GM23338 (cell line): ENCODE measurements around the gene TMBIM1. TPM values are rescaled to one million over a fixed set of nuclear protein-coding genes. Genes with fewer than 3 reads are reported as not detected.
A peak's percentile ranks its signal among the peaks of the same experiment; 100 is the strongest.

Experiments
- ATAC-seq: fragments of 200-7000 bp; cut with Tn5 transposase; 3 replicates; pipeline ENCODE4 v1.9.1; 2020
- DNase-seq: peaks from one replicate; pipeline ENCODE4 v3.0.0-alpha.2; 2015; ENCODE audit warnings: low spot score
- H2AFZ ChIP-seq: fragments of 200-600 bp; sonication (generic); 2 replicates; pipeline ENCODE4 v1.8.0; 2016; ENCODE audit warnings: antibody characterized with exemption, mild to moderate bottlenecking, moderate library complexity
- H3F3A ChIP-seq: fragments of 200-600 bp; sonication (generic); replicated peaks from 2 replicates; pipeline ENCODE4 v1.8.0; 2017; ENCODE audit warnings: antibody characterized with exemption, mixed run types, low read depth
- H3K27ac ChIP-seq: fragments of 200-600 bp; sonication (generic); 2 replicates; pipeline ENCODE4 v1.6.1; 2016; ENCODE audit warnings: low read depth
- H3K27me3 ChIP-seq: fragments of 200-600 bp; sonication (generic); 2 replicates; pipeline ENCODE4 v1.8.0; 2016; ENCODE audit warnings: mild to moderate bottlenecking, mixed run types, moderate library complexity; ENCODE audit not compliant: insufficient read depth
- H3K36me3 ChIP-seq: fragments of 200-600 bp; sonication (generic); 2 replicates; pipeline ENCODE4 v1.8.0; 2016; ENCODE audit warnings: mild to moderate bottlenecking; ENCODE audit not compliant: insufficient read depth
- H3K4me1 ChIP-seq: fragments of 200-600 bp; sonication (generic); 2 replicates; pipeline ENCODE4 v1.8.0; 2016; ENCODE audit warnings: mild to moderate bottlenecking, moderate library complexity; ENCODE audit not compliant: insufficient read depth
- H3K4me2 ChIP-seq: fragments of 200-600 bp; sonication (generic); 2 replicates; pipeline ENCODE4 v1.7.1; 2017; ENCODE audit warnings: mixed run types
- H3K4me3 ChIP-seq: fragments of 200-600 bp; sonication (generic); 2 replicates; pipeline ENCODE4 v1.6.1; 2016; ENCODE audit warnings: mixed run types
- H3K79me2 ChIP-seq: fragments of 200-600 bp; sonication (generic); replicated peaks from 2 replicates; pipeline ENCODE4 v1.8.0; 2017; ENCODE audit warnings: mild to moderate bottlenecking; ENCODE audit not compliant: insufficient read depth
- H3K9me2 ChIP-seq: fragments of 200-600 bp; sonication (generic); 2 replicates; pipeline ENCODE4 v1.8.0; 2017; ENCODE audit not compliant: insufficient read depth
- H4K20me1 ChIP-seq: fragments of 200-600 bp; sonication (generic); replicated peaks from 2 replicates; pipeline ENCODE4 v1.8.0; 2017; ENCODE audit warnings: mild to moderate bottlenecking; ENCODE audit not compliant: insufficient read depth
- H3K27ac Mint-ChIP-seq: 2 replicates; pipeline ENCODE4 v1.8.0; 2020; ENCODE audit warnings: inconsistent platforms, mild to moderate bottlenecking, moderate library complexity, mixed read lengths
- H3K27me3 Mint-ChIP-seq: 3 replicates; pipeline ENCODE4 v1.8.0; 2022; ENCODE audit warnings: low read depth, mild to moderate bottlenecking, moderate library complexity, mixed read lengths, inconsistent platforms; ENCODE audit not compliant: insufficient read depth, poor library complexity
- H3K36me3 Mint-ChIP-seq: 3 replicates; pipeline ENCODE4 v1.8.0; 2021; ENCODE audit warnings: low read depth, mild to moderate bottlenecking, inconsistent platforms, moderate library complexity, mixed read lengths
- H3K4me1 Mint-ChIP-seq: 3 replicates; pipeline ENCODE4 v1.8.0; 2020; ENCODE audit warnings: mild to moderate bottlenecking, inconsistent platforms, mixed read lengths
- H3K4me3 Mint-ChIP-seq: 3 replicates; pipeline ENCODE4 v1.8.0; 2021; ENCODE audit warnings: moderate library complexity, mild to moderate bottlenecking, inconsistent platforms, mixed read lengths
- H3K9me3 Mint-ChIP-seq: 3 replicates; pipeline ENCODE4 v1.8.0; 2020; ENCODE audit warnings: moderate library complexity, mild to moderate bottlenecking, inconsistent platforms, mixed read lengths
- ETS1 ChIP-seq: IDR thresholded peaks from 2 replicates; pipeline ENCODE4 v1.6.1; 2016; ENCODE audit warnings: antibody characterized with exemption
- NANOG ChIP-seq: IDR thresholded peaks from 2 replicates; pipeline ENCODE4 v1.6.1; 2016; ENCODE audit warnings: antibody characterized with exemption, borderline replicate concordance
- POLR2AphosphoS5 ChIP-seq: IDR thresholded peaks from 2 replicates; pipeline ENCODE4 v1.6.1; 2016; ENCODE audit warnings: antibody characterized with exemption, low read depth
- ZNF331 ChIP-seq: fragments of 250-450 bp; sonication (Bioruptor Pico); IDR thresholded peaks from 2 replicates; pipeline ENCODE4 v1.5.0; 2020; ENCODE audit warnings: low read depth, mild to moderate bottlenecking, moderate library complexity
- ZNF462 ChIP-seq: fragments of 250-450 bp; sonication (Bioruptor Pico); IDR thresholded peaks from 2 replicates; pipeline ENCODE4 v1.5.0; 2020; ENCODE audit warnings: mild to moderate bottlenecking, moderate library complexity
- polyA plus RNA-seq: library from polyadenylated mRNA; unstranded; fragments of >200 nt; fragmentation: Nextera tagmentation; extraction: Ambion mirVana; gene quantifications from 2 replicates; pipeline ENCODE4 v1.2.1, GENCODE V29; 2016
- total RNA-seq: library from RNA; depleted of rRNA; stranded (reverse); fragments of >200 nt; shearing (Covaris generic); gene quantifications from 2 replicates; pipeline ENCODE4 v1.2.3, GENCODE V29; 2014
- TF ChIP-seq, protein P1 (sequence below), 2 experiments: fragments of 200-600 bp in 1 of 2; sonication (generic) in 1 of 2; conservative IDR thresholded peaks; 2 replicates each; pipeline versions ENCODE4 v1.5.1 to v1.6.1; 2016 to 2017; ENCODE audit warnings: antibody characterized with exemption in 2 of 2, low read depth in 2 of 2, mild to moderate bottlenecking in 2 of 2, moderate library complexity in 1 of 2
- TF ChIP-seq, protein P2 (sequence below): IDR thresholded peaks from one replicate; pipeline ENCODE4 v1.6.1; 2018; ENCODE audit warnings: antibody characterized with exemption; ENCODE audit not compliant: unreplicated experiment

TMBIM1 gene
- total and polyA plus RNA-seq, 2 experiments from 2014 or later, result 12.0 to 20.8 TPM

GRCh38 chr2:218230882-218231281 lies 61.4 kb downstream of the TMBIM1 start:
- no peak overlapping the region for H3K4me3 ChIP-seq
- DNase-seq (peak; percentile 37), ATAC-seq (peak; percentile 64)
- H3K9me2 ChIP-seq, result no peaks in the 10 kb centered on the region
- no peak overlapping the region for H3K27ac ChIP-seq
- no peaks in the 10 kb centered on the region for H3K27me3 Mint-ChIP-seq
- no peaks in the 10 kb centered on the region for H3K27me3 ChIP-seq
- no peaks in the 10 kb centered on the region for H3K4me1 ChIP-seq
- peaks cover 88% of the 10 kb centered on the region for H3K36me3 Mint-ChIP-seq
- no peak overlapping the region for H3K4me3 Mint-ChIP-seq
- H3K36me3 ChIP-seq, result peaks cover 65% of the 10 kb centered on the region
- H3K4me1 Mint-ChIP-seq, result no peaks in the 10 kb centered on the region
- peaks cover 35% of the 10 kb centered on the region for H3K79me2 ChIP-seq
- peaks cover 25% of the 10 kb centered on the region for H4K20me1 ChIP-seq
- no peaks in the 10 kb centered on the region for H3F3A ChIP-seq
- TF ChIP-seq, protein P1, sequence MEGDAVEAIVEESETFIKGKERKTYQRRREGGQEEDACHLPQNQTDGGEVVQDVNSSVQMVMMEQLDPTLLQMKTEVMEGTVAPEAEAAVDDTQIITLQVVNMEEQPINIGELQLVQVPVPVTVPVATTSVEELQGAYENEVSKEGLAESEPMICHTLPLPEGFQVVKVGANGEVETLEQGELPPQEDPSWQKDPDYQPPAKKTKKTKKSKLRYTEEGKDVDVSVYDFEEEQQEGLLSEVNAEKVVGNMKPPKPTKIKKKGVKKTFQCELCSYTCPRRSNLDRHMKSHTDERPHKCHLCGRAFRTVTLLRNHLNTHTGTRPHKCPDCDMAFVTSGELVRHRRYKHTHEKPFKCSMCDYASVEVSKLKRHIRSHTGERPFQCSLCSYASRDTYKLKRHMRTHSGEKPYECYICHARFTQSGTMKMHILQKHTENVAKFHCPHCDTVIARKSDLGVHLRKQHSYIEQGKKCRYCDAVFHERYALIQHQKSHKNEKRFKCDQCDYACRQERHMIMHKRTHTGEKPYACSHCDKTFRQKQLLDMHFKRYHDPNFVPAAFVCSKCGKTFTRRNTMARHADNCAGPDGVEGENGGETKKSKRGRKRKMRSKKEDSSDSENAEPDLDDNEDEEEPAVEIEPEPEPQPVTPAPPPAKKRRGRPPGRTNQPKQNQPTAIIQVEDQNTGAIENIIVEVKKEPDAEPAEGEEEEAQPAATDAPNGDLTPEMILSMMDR (conservative IDR thresholded peaks at IDR 0.05; ENCODE audit: low read depth in 2 of 2), result peak in 1 of 2 experiments; percentile 45; a peak in 3 of 4 replicates
- TF ChIP-seq ZNF331 (CRISPR knock-in tag) (no peak), ETS1 (no peak)
- no peaks in the 10 kb centered on the region for H3K9me3 Mint-ChIP-seq
- peak overlapping the region; percentile 77 for H3K27ac Mint-ChIP-seq
- H3K4me2 ChIP-seq, result no peak overlapping the region
- H2AFZ ChIP-seq, result no peak overlapping the region

DNA sequence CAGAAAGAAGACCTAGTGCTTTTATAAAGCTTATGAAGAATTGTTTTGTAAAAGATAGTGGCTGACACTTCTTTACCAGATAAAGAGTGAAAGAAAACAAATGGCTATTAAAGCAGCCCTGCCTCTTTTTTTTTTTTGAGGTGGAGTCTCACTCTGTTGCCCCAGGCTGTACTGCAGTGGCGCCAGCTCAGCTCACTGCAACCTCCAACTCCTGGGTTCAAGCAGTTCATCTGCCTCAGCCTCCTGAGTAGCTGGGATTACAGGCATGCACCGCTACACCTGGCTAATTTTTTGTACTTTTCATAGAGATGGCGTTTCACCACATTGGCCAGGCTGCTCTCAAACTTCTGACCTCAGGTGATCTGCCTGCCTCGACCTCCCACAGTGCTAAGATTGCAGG lies 62.5 kb downstream of the TMBIM1 start:
- H3F3A ChIP-seq, result no peaks in the 10 kb centered on the region
- no peaks in the 10 kb centered on the region for H3K27me3 Mint-ChIP-seq
- no peak overlapping the region for H3K4me3 Mint-ChIP-seq
- no peaks in the 10 kb centered on the region for H3K9me3 Mint-ChIP-seq
- no peak overlapping the region for H2AFZ ChIP-seq
- no peaks in the 10 kb centered on the region for H3K4me1 ChIP-seq
- peaks cover 31% of the 10 kb centered on the region for H4K20me1 ChIP-seq
- H3K4me2 ChIP-seq, result no peak overlapping the region
- peaks cover 89% of the 10 kb centered on the region for H3K36me3 Mint-ChIP-seq
- peaks cover 57% of the 10 kb centered on the region for H3K36me3 ChIP-seq
- H3K27me3 ChIP-seq, result no peaks in the 10 kb centered on the region
- DNase-seq (no peak), ATAC-seq (no peak)
- no peak overlapping the region for H3K4me3 ChIP-seq
- H3K27ac Mint-ChIP-seq, result no peak overlapping the region
- no peaks in the 10 kb centered on the region for H3K9me2 ChIP-seq
- no peak overlapping the region for H3K27ac ChIP-seq
- H3K79me2 ChIP-seq, result peaks cover 46% of the 10 kb centered on the region
- H3K4me1 Mint-ChIP-seq, result no peaks in the 10 kb centered on the region
- TF ChIP-seq ZNF462, result no peak
- TF ChIP-seq, protein P2, sequence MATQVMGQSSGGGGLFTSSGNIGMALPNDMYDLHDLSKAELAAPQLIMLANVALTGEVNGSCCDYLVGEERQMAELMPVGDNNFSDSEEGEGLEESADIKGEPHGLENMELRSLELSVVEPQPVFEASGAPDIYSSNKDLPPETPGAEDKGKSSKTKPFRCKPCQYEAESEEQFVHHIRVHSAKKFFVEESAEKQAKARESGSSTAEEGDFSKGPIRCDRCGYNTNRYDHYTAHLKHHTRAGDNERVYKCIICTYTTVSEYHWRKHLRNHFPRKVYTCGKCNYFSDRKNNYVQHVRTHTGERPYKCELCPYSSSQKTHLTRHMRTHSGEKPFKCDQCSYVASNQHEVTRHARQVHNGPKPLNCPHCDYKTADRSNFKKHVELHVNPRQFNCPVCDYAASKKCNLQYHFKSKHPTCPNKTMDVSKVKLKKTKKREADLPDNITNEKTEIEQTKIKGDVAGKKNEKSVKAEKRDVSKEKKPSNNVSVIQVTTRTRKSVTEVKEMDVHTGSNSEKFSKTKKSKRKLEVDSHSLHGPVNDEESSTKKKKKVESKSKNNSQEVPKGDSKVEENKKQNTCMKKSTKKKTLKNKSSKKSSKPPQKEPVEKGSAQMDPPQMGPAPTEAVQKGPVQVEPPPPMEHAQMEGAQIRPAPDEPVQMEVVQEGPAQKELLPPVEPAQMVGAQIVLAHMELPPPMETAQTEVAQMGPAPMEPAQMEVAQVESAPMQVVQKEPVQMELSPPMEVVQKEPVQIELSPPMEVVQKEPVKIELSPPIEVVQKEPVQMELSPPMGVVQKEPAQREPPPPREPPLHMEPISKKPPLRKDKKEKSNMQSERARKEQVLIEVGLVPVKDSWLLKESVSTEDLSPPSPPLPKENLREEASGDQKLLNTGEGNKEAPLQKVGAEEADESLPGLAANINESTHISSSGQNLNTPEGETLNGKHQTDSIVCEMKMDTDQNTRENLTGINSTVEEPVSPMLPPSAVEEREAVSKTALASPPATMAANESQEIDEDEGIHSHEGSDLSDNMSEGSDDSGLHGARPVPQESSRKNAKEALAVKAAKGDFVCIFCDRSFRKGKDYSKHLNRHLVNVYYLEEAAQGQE, result no peak
- TF ChIP-seq POLR2AphosphoS5, result no peak
- no peak for TF ChIP-seq ZNF331 (CRISPR knock-in tag)
- TF ChIP-seq NANOG, result no peak
